Liver (tissue), 9 donors: ENCODE results near the gene YPEL4. TPM values are rescaled to one million over a fixed set of nuclear protein-coding genes. Genes with fewer than 3 reads are reported as not detected.

Experiments used
- DNase-seq: peaks from one replicate; pipeline ENCODE4 v3.0.0-alpha.2; 2017; ENCODE audit warnings: low spot score
- H3K27ac ChIP-seq, 2 donors: one replicate each; pipeline ENCODE4 v1.7.0; 2013; ENCODE audit warnings: inconsistent platforms in 2 of 2, low read length in 2 of 2, control low read depth in 1 of 2, low read depth in 1 of 2, mild to moderate bottlenecking in 1 of 2
- H3K27me3 ChIP-seq, 4 donors: one replicate each; pipeline versions ENCODE4 v1.6.1 to v1.7.0; 2013; ENCODE audit warnings: low read length in 3 of 4, inconsistent platforms in 1 of 4, mild to moderate bottlenecking in 1 of 4, moderate library complexity in 1 of 4; ENCODE audit not compliant: control insufficient read depth in 4 of 4, insufficient read depth in 4 of 4
- H3K36me3 ChIP-seq, 4 donors: one replicate each; pipeline versions ENCODE4 v1.6.1 to v1.7.0; 2013; ENCODE audit warnings: low read length in 3 of 4, mild to moderate bottlenecking in 3 of 4, low read depth in 1 of 4, moderate library complexity in 1 of 4; ENCODE audit not compliant: control insufficient read depth in 4 of 4, insufficient read depth in 3 of 4
- H3K4me1 ChIP-seq, 4 donors: one replicate each; pipeline versions ENCODE4 v1.6.1 to v1.7.0; 2013; ENCODE audit warnings: low read length in 3 of 4, mild to moderate bottlenecking in 3 of 4, moderate library complexity in 1 of 4; ENCODE audit not compliant: control insufficient read depth in 4 of 4, insufficient read depth in 4 of 4
- H3K4me3 ChIP-seq, 3 donors: one replicate each; pipeline versions ENCODE4 v1.6.1 to v1.7.0; 2013; ENCODE audit warnings: low read length in 3 of 3, control low read depth in 1 of 3, low read depth in 1 of 3, mild to moderate bottlenecking in 1 of 3
- H3K9ac ChIP-seq, 2 donors: one replicate each; pipeline ENCODE4 v1.7.0; 2013; ENCODE audit warnings: low read length in 2 of 2, mild to moderate bottlenecking in 2 of 2, moderate library complexity in 2 of 2, control low read depth in 1 of 2, low read depth in 1 of 2
- H3K9me3 ChIP-seq, 4 donors: one replicate each; pipeline versions ENCODE4 v1.6.1 to v1.7.0; 2013; ENCODE audit warnings: low read length in 3 of 4; ENCODE audit not compliant: control insufficient read depth in 4 of 4
- EGR1 ChIP-seq, 2 donors: IDR thresholded peaks; 2 replicates each; pipeline ENCODE4 v1.6.1; 2016 to 2018; ENCODE audit warnings: antibody characterized with exemption in 2 of 2, low read depth in 2 of 2
- FOXA1 ChIP-seq: IDR thresholded peaks from 2 replicates; pipeline ENCODE4 v1.6.1; 2016; ENCODE audit warnings: antibody characterized with exemption
- FOXA2 ChIP-seq: IDR thresholded peaks from 2 replicates; pipeline ENCODE4 v1.6.1; 2016; ENCODE audit warnings: antibody characterized with exemption
- GABPA ChIP-seq, 2 donors: IDR thresholded peaks in 1 of 2; conservative IDR thresholded peaks in 1 of 2; 2 replicates each; pipeline ENCODE4 v1.6.1; 2016; ENCODE audit warnings: antibody characterized with exemption in 2 of 2, mild to moderate bottlenecking in 1 of 2, moderate library complexity in 1 of 2
- HNF4A ChIP-seq, 2 donors: conservative IDR thresholded peaks; 2 replicates each; pipeline ENCODE4 v1.6.1; 2016; ENCODE audit warnings: antibody characterized with exemption in 2 of 2, mild to moderate bottlenecking in 2 of 2
- MAX ChIP-seq: IDR thresholded peaks from 2 replicates; pipeline ENCODE4 v1.6.1; 2016; ENCODE audit warnings: antibody characterized with exemption
- NR2F2 ChIP-seq: IDR thresholded peaks from 2 replicates; pipeline ENCODE4 v1.6.1; 2016; ENCODE audit warnings: antibody characterized with exemption
- REST ChIP-seq: IDR thresholded peaks from 2 replicates; pipeline ENCODE4 v1.6.1; 2016; ENCODE audit warnings: antibody characterized with exemption, mild to moderate bottlenecking
- SP1 ChIP-seq: IDR thresholded peaks from 2 replicates; pipeline ENCODE4 v1.6.1; 2018; ENCODE audit warnings: antibody characterized with exemption, mild to moderate bottlenecking
- YY1 ChIP-seq: IDR thresholded peaks from 2 replicates; pipeline ENCODE4 v1.6.1; 2016; ENCODE audit warnings: antibody characterized with exemption, mild to moderate bottlenecking
- WGBS: extraction: QIAGEN DNeasy Blood & Tissue Kit; methylation state at CpG from one replicate; pipeline ENCODE4 v1.1.7; 2013; 5-methylcytosine and 5-hydroxymethylcytosine counted together
- polyA plus RNA-seq, 2 donors: library from polyadenylated mRNA; stranded (reverse) in 1 of 2; unstranded in 1 of 2; fragments of 200-250 nt in 1 of 2; fragments of >200 nt in 1 of 2; fragmentation: Nextera tagmentation in 1 of 2; extraction: Ambion mirVana in 1 of 2; gene quantifications; one replicate each; pipeline versions ENCODE4 v1.2.1 to v1.2.3, GENCODE V29; 2013 to 2015
- total RNA-seq, 2 donors: library from RNA; depleted of rRNA; stranded (reverse); fragments of >200 nt; gene quantifications; one replicate each; pipeline ENCODE4 v1.2.3, GENCODE V29; 2014
- TF ChIP-seq, protein P1 (sequence below): IDR thresholded peaks from 2 replicates; pipeline ENCODE4 v1.6.1; 2016; ENCODE audit warnings: antibody characterized with exemption
- TF ChIP-seq, protein P2 (sequence below): fragments of 150-350 bp; IDR thresholded peaks from 2 replicates; pipeline ENCODE4 v1.5.1; 2017; ENCODE audit warnings: improper control_type of control experiment, low read depth, low read length; ENCODE audit not compliant: missing input control
- TF ChIP-seq, protein P3 (sequence below): IDR thresholded peaks from 2 replicates; pipeline ENCODE4 v1.6.1; 2016; ENCODE audit warnings: antibody characterized with exemption
- donor health status: healthy.
- donor health status: healthy.
- donor health status: healthy.
- donor health status: healthy.
- donor health status: healthy.

The YPEL4 gene
- total and polyA plus RNA-seq, 4 donors: 0.08 to 19.9 (median 0.22) TPM

DNA sequence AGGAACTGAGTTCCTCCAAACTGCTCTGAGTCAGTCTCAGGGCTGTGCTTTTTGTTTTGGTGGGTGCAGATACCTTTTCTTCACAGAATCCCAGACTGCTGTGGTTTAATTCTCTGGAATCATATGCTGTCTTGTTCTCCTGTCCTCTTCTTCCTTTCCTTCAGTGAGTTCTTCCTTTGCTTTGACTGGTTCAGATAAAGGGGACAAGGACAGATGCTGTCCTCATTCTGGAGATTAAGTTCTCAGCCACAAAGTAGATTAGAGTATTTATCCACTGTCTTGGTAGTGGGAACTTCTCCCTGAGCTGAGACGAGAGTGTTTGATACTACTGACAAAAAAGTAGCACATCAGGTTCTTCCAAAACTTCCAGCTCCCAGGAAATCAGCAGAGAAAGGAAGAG is 31.5 kb upstream of the YPEL4 start (continued):
- TF ChIP-seq, protein P1, sequence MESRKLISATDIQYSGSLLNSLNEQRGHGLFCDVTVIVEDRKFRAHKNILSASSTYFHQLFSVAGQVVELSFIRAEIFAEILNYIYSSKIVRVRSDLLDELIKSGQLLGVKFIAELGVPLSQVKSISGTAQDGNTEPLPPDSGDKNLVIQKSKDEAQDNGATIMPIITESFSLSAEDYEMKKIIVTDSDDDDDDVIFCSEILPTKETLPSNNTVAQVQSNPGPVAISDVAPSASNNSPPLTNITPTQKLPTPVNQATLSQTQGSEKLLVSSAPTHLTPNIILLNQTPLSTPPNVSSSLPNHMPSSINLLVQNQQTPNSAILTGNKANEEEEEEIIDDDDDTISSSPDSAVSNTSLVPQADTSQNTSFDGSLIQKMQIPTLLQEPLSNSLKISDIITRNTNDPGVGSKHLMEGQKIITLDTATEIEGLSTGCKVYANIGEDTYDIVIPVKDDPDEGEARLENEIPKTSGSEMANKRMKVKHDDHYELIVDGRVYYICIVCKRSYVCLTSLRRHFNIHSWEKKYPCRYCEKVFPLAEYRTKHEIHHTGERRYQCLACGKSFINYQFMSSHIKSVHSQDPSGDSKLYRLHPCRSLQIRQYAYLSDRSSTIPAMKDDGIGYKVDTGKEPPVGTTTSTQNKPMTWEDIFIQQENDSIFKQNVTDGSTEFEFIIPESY: no peak
- TF ChIP-seq MAX: no peak

DNA sequence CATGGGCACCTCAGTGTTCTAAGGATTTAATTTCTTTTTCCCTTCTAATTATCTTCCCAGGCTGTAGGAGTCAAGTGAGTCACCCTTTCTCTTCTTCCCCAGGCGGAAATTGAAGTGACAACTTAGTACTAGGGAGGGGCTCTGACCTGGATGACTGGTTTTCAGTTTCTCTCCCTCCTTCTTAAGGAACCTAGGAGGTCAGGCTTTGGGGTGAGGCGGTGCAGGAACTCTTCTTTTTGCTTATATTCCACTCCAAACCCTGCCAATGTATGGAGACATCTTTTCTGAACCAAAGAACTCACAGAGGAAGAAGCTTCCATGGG is 30.8 kb upstream of the YPEL4 start:
- H3K27ac ChIP-seq: no peak overlapping the region
- H3K27me3 ChIP-seq: no peaks in the 10 kb centered on the region
- no peak overlapping the region for H3K9ac ChIP-seq
- WGBS: 92% methylated on average over 2 of the region's 2 CpGs
- H3K4me1 ChIP-seq: peaks cover 6 to 24% (median 18%) of the 10 kb centered on the region in 4 donors
- no peaks in the 10 kb centered on the region for H3K9me3 ChIP-seq
- no peak overlapping the region for H3K4me3 ChIP-seq
- TF ChIP-seq, protein P1: no peak
- TF ChIP-seq, protein P2, sequence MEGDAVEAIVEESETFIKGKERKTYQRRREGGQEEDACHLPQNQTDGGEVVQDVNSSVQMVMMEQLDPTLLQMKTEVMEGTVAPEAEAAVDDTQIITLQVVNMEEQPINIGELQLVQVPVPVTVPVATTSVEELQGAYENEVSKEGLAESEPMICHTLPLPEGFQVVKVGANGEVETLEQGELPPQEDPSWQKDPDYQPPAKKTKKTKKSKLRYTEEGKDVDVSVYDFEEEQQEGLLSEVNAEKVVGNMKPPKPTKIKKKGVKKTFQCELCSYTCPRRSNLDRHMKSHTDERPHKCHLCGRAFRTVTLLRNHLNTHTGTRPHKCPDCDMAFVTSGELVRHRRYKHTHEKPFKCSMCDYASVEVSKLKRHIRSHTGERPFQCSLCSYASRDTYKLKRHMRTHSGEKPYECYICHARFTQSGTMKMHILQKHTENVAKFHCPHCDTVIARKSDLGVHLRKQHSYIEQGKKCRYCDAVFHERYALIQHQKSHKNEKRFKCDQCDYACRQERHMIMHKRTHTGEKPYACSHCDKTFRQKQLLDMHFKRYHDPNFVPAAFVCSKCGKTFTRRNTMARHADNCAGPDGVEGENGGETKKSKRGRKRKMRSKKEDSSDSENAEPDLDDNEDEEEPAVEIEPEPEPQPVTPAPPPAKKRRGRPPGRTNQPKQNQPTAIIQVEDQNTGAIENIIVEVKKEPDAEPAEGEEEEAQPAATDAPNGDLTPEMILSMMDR: no peak
- TF ChIP-seq EGR1 (IDR thresholded peaks at IDR 0.05; ENCODE audit: low read depth in 2 of 2): no peak
- no peak for TF ChIP-seq MAX
- no peak for TF ChIP-seq SP1
- TF ChIP-seq, protein P3, sequence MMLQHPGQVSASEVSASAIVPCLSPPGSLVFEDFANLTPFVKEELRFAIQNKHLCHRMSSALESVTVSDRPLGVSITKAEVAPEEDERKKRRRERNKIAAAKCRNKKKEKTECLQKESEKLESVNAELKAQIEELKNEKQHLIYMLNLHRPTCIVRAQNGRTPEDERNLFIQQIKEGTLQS: no peak
- no peak for TF ChIP-seq HNF4A (conservative IDR thresholded peaks at IDR 0.05)
- no peak for TF ChIP-seq NR2F2
- TF ChIP-seq GABPA (IDR thresholded peaks at IDR 0.05 in 1 of 2, conservative IDR thresholded peaks at IDR 0.05 in 1 of 2): no peak
- TF ChIP-seq FOXA2: no peak
- no peak for TF ChIP-seq YY1
- no peak for TF ChIP-seq FOXA1
- no peak for TF ChIP-seq REST
- H3K36me3 ChIP-seq: peaks cover 1 to 34% (median 23%) of the 10 kb centered on the region in 4 donors
- DNase-seq: no peak
